GM12878 (cell line): ENCODE results near the gene ABHD17A. TPM values are rescaled to one million over a fixed set of nuclear protein-coding genes. Genes with fewer than 3 reads are reported as not detected.

Source experiments
- ATAC-seq: fragments of 200-7000 bp; cut with Tn5 transposase; 3 replicates; pipeline ENCODE4 v1.9.1; 2020; ENCODE audit warnings: mild to moderate bottlenecking, moderate library complexity
- BruUV-seq: library from RNA; stranded (reverse); fragments of 400-500 nt; replicated peaks from 2 replicates; lab custom pipeline; 2021; lab: Mats Ljungman, UMichigan
- CTCF ChIA-PET: fragments of 300-600 bp; sonication (Branson Sonifier 250); formaldehyde crosslinking; extraction: SDS; loops from one replicate; lab custom pipeline; 2021; ENCODE audit warnings: inconsistent platforms; lab: Yijun Ruan, JAX
- POLR2A ChIA-PET: fragments of 350-600 bp; formaldehyde crosslinking; extraction: SDS; loops from one replicate; lab custom pipeline; 2021; ENCODE audit warnings: inconsistent platforms; lab: Charles Lee
- RAD21 ChIA-PET: fragments of 300-600 bp; sonication (Branson Sonifier 250); formaldehyde crosslinking; loops from one replicate; lab custom pipeline; 2023; ENCODE audit warnings: antibody characterized with exemption; ENCODE audit not compliant: unreplicated experiment; lab: Charles Lee
- SMC1A ChIA-PET: fragments of 300-600 bp; sonication (Branson Sonifier 250); formaldehyde crosslinking; loops from one replicate; lab custom pipeline; 2023; ENCODE audit not compliant: unreplicated experiment, uncharacterized antibody; lab: Charles Lee
- DNase-seq: peaks from one replicate; pipeline ENCODE4 v3.0.0-alpha.2; 2011; ENCODE audit warnings: low read depth, low spot score
- FAIRE-seq: peaks from 3 replicates; lab custom pipeline; 2011; peaks lifted over from hg19 to GRCh38; lab: Jason Lieb, UNC
- H2AFZ ChIP-seq: 2 replicates; pipeline ENCODE4 v1.6.0; 2011; ENCODE audit warnings: low read depth, low read length, control low read depth; ENCODE audit not compliant: control insufficient read depth
- H3K27ac ChIP-seq: 2 replicates; pipeline ENCODE4 v1.5.1; 2011; ENCODE audit warnings: control low read depth; ENCODE audit not compliant: control insufficient read depth, insufficient read depth
- H3K27me3 ChIP-seq, 2 experiments: replicated peaks in 1 of 2; 2 replicates each; pipeline versions ENCODE4 v1.6.0 to v1.6.1; 2011; ENCODE audit warnings: low read length in 1 of 2; ENCODE audit not compliant: control insufficient read depth in 2 of 2, insufficient read depth in 2 of 2
- H3K36me3 ChIP-seq, 2 experiments: 2 replicates each; pipeline ENCODE4 v1.5.1; 2011; ENCODE audit warnings: low read length in 1 of 2; ENCODE audit not compliant: control insufficient read depth in 2 of 2, insufficient read depth in 2 of 2
- H3K4me1 ChIP-seq: 2 replicates; pipeline ENCODE4 v1.6.1; 2011; ENCODE audit warnings: mild to moderate bottlenecking, low read length, moderate library complexity, mixed read lengths; ENCODE audit not compliant: control insufficient read depth, insufficient read depth
- H3K4me2 ChIP-seq: 2 replicates; pipeline ENCODE4 v1.6.0; 2011; ENCODE audit warnings: control low read depth; ENCODE audit not compliant: control insufficient read depth, insufficient read depth
- H3K4me3 ChIP-seq: fragments of 200-600 bp; sonication (generic); 2 replicates; pipeline ENCODE4 v1.5.1; 2016
- H3K79me2 ChIP-seq: 2 replicates; pipeline ENCODE4 v1.6.0; 2011; ENCODE audit warnings: low read length; ENCODE audit not compliant: control insufficient read depth, insufficient read depth
- H3K9ac ChIP-seq: 2 replicates; pipeline ENCODE4 v1.8.0; 2011; ENCODE audit warnings: low read length, control low read depth, mixed read lengths; ENCODE audit not compliant: control insufficient read depth, insufficient read depth
- H3K9me3 ChIP-seq: replicated peaks from 3 replicates; pipeline ENCODE4 v1.5.1; 2011; ENCODE audit warnings: mild to moderate bottlenecking, low read length; ENCODE audit not compliant: control insufficient read depth, insufficient read depth
- H4K20me1 ChIP-seq: 2 replicates; pipeline ENCODE4 v1.6.0; 2011; ENCODE audit not compliant: control insufficient read depth, insufficient read depth
- BHLHE40 ChIP-seq, 2 experiments: fragments of 450-650 bp in 1 of 2; IDR thresholded peaks; 2 replicates each; pipeline ENCODE4 v1.6.1; 2011 to 2017; ENCODE audit warnings: low read depth in 2 of 2, borderline replicate concordance in 1 of 2, improper control_type of control experiment in 1 of 2, low read length in 1 of 2, mild to moderate bottlenecking in 1 of 2
- BRCA1 ChIP-seq: IDR thresholded peaks from 2 replicates; pipeline ENCODE4 v1.6.1; 2011; ENCODE audit warnings: low read depth, low read length, improper control_type of control experiment
- CHD2 ChIP-seq: IDR thresholded peaks from 2 replicates; pipeline ENCODE4 v1.6.1; 2011; ENCODE audit warnings: low read depth, low read length, improper control_type of control experiment, borderline replicate concordance
- E2F8 ChIP-seq: fragments of 450-650 bp; IDR thresholded peaks from 2 replicates; pipeline ENCODE4 v1.6.1; 2018; ENCODE audit warnings: mild to moderate bottlenecking, low read depth, moderate library complexity; ENCODE audit not compliant: partially characterized antibody
- EGR1 ChIP-seq, 2 experiments: IDR thresholded peaks; 1 replicate in 1 of 2; 2 replicates in 1 of 2; pipeline ENCODE4 v1.6.1; 2011 to 2012; ENCODE audit warnings: low read depth in 2 of 2, low read length in 2 of 2, borderline replicate concordance in 1 of 2, mild to moderate bottlenecking in 1 of 2, moderate library complexity in 1 of 2
- IRF3 ChIP-seq: fragments of 450-650 bp; IDR thresholded peaks from 2 replicates; pipeline ENCODE4 v1.6.1; 2014; ENCODE audit warnings: mild to moderate bottlenecking
- MAX ChIP-seq: IDR thresholded peaks from 2 replicates; pipeline ENCODE4 v1.6.1; 2012; ENCODE audit warnings: low read depth, low read length, improper control_type of control experiment
- MXI1 ChIP-seq: fragments of 150-350 bp; IDR thresholded peaks from 2 replicates; pipeline ENCODE4 v1.6.1; 2011; ENCODE audit warnings: low read depth, mild to moderate bottlenecking, inconsistent platforms, low read length, improper control_type of control experiment
- MYC ChIP-seq: IDR thresholded peaks from 2 replicates; pipeline ENCODE4 v1.6.1; 2011; ENCODE audit warnings: mild to moderate bottlenecking, low read length, moderate library complexity, inconsistent platforms; ENCODE audit not compliant: insufficient read depth, insufficient replicate concordance, insufficient read length, severe bottlenecking
- POLR2A ChIP-seq: IDR thresholded peaks from 2 replicates; pipeline ENCODE4 v1.6.1; 2011; ENCODE audit warnings: low read depth, mild to moderate bottlenecking, low read length
- SIN3A ChIP-seq: IDR thresholded peaks from 2 replicates; pipeline ENCODE4 v1.6.1; 2012; ENCODE audit warnings: low read depth, low read length, improper control_type of control experiment
- SP1 ChIP-seq: IDR thresholded peaks from one replicate; pipeline ENCODE4 v1.6.1; 2011; ENCODE audit warnings: low read depth, low read length
- TARDBP ChIP-seq: IDR thresholded peaks from 2 replicates; pipeline ENCODE4 v1.6.1; 2016; ENCODE audit warnings: borderline replicate concordance
- TCF12 ChIP-seq: IDR thresholded peaks from 2 replicates; pipeline ENCODE4 v1.6.1; 2011; ENCODE audit warnings: low read depth, mild to moderate bottlenecking, low read length
- WGBS: methylation state at CpG from one replicate; pipeline ENCODE4 v1.1.6; 2016; ENCODE audit warnings: low lambda C conversion rate; ENCODE audit not compliant: insufficient replicate concordance, insufficient coverage; ENCODE audit errors: missing lambda C conversion rate; 5-methylcytosine and 5-hydroxymethylcytosine counted together
- in situ Hi-C: fragments of 300-500 bp; cut with MboI; formaldehyde crosslinking; loops from 9 replicates; pipeline ENCODE4 v1.14.3; 2018; ENCODE audit warnings: mixed read lengths
- intact Hi-C: fragments of 100-400 bp; cut with micrococcal nuclease; formaldehyde crosslinking; loops from one replicate; pipeline ENCODE4 v1.14.2; 2022; ENCODE audit not compliant: unreplicated experiment
- polyA plus RNA-seq, 11 experiments: library from polyadenylated mRNA; depleted of rRNA in 4 of 11; unstranded in 6 of 11; stranded (reverse) in 5 of 11; fragments of >200 nt; fragmentation: Nextera tagmentation in 4 of 11; fragmentation: Illumina TruSeq in 1 of 11; extraction: Ambion mirVana in 4 of 11; extraction: Trizol in 1 of 11; gene quantifications; 1 replicate in 1 of 11; 2 replicates in 10 of 11; pipeline versions ENCODE4 v1.2.1 to v1.2.3, GENCODE V29; 2011 to 2016; ENCODE audit warnings: inconsistent platforms in 2 of 11, missing spikeins in 2 of 11, low read depth in 1 of 11
- total RNA-seq, 4 experiments: library from RNA; depleted of rRNA in 3 of 4; stranded (reverse); fragments of >200 nt in 3 of 4; fragmentation: Illumina TruSeq in 1 of 4; extraction: Trizol in 1 of 4; gene quantifications; 2 replicates each; pipeline versions ENCODE4 v1.2.1 to v1.2.3, GENCODE V29; 2013 to 2021
- TF ChIP-seq, protein P1 (sequence below): IDR thresholded peaks from 2 replicates; pipeline ENCODE4 v1.6.1; 2012; ENCODE audit warnings: improper control_type of control experiment, low read depth, low read length; ENCODE audit not compliant: insufficient replicate concordance

Gene ABHD17A
- total and polyA plus RNA-seq, 10 of the 15 experiments (the other 5 are each of a cell fraction or from before 2014, with no cell fraction given): 0.13 to 126 (median 28.8) TPM; not detected in 1

DNA sequence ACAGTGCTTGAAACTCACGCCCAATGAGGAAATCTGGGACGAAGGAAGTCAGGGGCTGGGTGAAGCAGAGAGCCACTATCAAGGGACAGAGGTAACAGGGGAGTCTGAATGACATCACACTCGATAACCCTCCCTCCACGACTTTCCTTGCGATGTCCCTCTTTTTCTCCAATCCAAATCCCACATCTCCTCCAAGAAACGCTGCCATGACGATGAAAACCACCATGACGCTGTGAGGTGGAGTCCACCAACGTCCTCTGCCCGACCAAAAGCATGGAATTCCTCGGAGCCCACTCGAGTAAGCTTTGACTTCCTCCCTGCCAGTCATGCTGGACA lies 38.0 kb downstream of the ABHD17A start:
- Histone ChIP-seq H3K4me1 (peaks cover 22% of the 10 kb centered on the region), H2AFZ (no peak overlapping the region), H4K20me1 (peaks cover 3% of the 10 kb centered on the region; the same call in 1 of the 2 replicates), H3K4me2 (peak overlapping the region; percentile 97), H3K9ac (peak overlapping the region; percentile 98), H3K9me3 (no peaks in the 10 kb centered on the region), H3K4me3 (peak overlapping the region; percentile 89), H3K27me3 (no peaks in the 10 kb centered on the region), H3K36me3 (peaks cover 0 to 6% of the 10 kb centered on the region in 2 experiments; a peak in 3 of 4 replicates), H3K79me2 (peaks cover 57% of the 10 kb centered on the region), H3K27ac (peak overlapping the region; percentile 100)
- ChIA-PET POLR2A (interaction anchor here (0.5 to 1.0 kb wide), 2 partner anchors 9 to 145 kb away, joined by 3 read pairs; no protein-coding TSS in a partner anchor), RAD21 (no interaction called here), CTCF (interaction anchor here (0.7 to 2.6 kb wide), 2 partner anchors 9 to 21 kb away, joined by 3 to 13 read pairs; no protein-coding TSS in a partner anchor), SMC1A (interaction anchor here (1.4 kb wide), 1 partner anchor 10 kb away, joined by 3 read pairs; no protein-coding TSS in a partner anchor)
- ATAC-seq: no peak
- no peak for FAIRE-seq
- 2% methylated on average over 11 of the region's 12 CpGs for WGBS
- intact Hi-C loops (no loop called here), in situ Hi-C loops (no loop called here)
- TF ChIP-seq, protein P1, sequence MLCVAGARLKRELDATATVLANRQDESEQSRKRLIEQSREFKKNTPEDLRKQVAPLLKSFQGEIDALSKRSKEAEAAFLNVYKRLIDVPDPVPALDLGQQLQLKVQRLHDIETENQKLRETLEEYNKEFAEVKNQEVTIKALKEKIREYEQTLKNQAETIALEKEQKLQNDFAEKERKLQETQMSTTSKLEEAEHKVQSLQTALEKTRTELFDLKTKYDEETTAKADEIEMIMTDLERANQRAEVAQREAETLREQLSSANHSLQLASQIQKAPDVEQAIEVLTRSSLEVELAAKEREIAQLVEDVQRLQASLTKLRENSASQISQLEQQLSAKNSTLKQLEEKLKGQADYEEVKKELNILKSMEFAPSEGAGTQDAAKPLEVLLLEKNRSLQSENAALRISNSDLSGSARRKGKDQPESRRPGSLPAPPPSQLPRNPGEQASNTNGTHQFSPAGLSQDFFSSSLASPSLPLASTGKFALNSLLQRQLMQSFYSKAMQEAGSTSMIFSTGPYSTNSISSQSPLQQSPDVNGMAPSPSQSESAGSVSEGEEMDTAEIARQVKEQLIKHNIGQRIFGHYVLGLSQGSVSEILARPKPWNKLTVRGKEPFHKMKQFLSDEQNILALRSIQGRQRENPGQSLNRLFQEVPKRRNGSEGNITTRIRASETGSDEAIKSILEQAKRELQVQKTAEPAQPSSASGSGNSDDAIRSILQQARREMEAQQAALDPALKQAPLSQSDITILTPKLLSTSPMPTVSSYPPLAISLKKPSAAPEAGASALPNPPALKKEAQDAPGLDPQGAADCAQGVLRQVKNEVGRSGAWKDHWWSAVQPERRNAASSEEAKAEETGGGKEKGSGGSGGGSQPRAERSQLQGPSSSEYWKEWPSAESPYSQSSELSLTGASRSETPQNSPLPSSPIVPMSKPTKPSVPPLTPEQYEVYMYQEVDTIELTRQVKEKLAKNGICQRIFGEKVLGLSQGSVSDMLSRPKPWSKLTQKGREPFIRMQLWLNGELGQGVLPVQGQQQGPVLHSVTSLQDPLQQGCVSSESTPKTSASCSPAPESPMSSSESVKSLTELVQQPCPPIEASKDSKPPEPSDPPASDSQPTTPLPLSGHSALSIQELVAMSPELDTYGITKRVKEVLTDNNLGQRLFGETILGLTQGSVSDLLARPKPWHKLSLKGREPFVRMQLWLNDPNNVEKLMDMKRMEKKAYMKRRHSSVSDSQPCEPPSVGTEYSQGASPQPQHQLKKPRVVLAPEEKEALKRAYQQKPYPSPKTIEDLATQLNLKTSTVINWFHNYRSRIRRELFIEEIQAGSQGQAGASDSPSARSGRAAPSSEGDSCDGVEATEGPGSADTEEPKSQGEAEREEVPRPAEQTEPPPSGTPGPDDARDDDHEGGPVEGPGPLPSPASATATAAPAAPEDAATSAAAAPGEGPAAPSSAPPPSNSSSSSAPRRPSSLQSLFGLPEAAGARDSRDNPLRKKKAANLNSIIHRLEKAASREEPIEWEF: no peak
- no peak for TF ChIP-seq SP1
- TF ChIP-seq TCF12: no peak
- no peak for TF ChIP-seq SIN3A
- no peak for TF ChIP-seq EGR1 (IDR thresholded peaks at IDR 0.05; ENCODE audit: borderline replicate concordance in 1 of 2, low read depth in 2 of 2, low read length in 2 of 2)
- TF ChIP-seq MYC: no peak
- TF ChIP-seq CHD2: no peak
- TF ChIP-seq MXI1: no peak
- no peak for TF ChIP-seq IRF3
- no peak for TF ChIP-seq BRCA1
- no peak for TF ChIP-seq POLR2A
- TF ChIP-seq TARDBP: no peak
- TF ChIP-seq E2F8: no peak
- TF ChIP-seq MAX: no peak
- TF ChIP-seq BHLHE40 (IDR thresholded peaks at IDR 0.05; ENCODE audit: borderline replicate concordance in 1 of 2, low read depth in 2 of 2, low read length in 1 of 2): no peak
- no peak for DNase-seq
- TSS peak; percentile 61 for BruUV-seq
